Endothelial cell of umbilical vein (primary cell): ENCODE results near the gene TRIM45. TPM values are rescaled to one million over a fixed set of nuclear protein-coding genes. Genes with fewer than 3 reads are reported as not detected.

Experiments used
- BruUV-seq: library from RNA; stranded (reverse); fragments of 400-500 nt; replicated peaks from 2 replicates; lab custom pipeline; 2021; lab: Mats Ljungman, UMichigan
- CTCF ChIA-PET: fragments of 300-600, 350-600 bp; sonication (Branson Sonifier 250); formaldehyde crosslinking; loops from one replicate; lab custom pipeline; 2021; ENCODE audit warnings: antibody characterized with exemption, inconsistent platforms; lab: Charles Lee
- POLR2A ChIA-PET: fragments of 300-600, 350-600 bp; sonication (Branson Sonifier 250); formaldehyde crosslinking; loops from one replicate; lab custom pipeline; 2021; ENCODE audit warnings: antibody characterized with exemption, inconsistent platforms; lab: Charles Lee
- DNase-seq: peaks from one replicate; pipeline ENCODE4 v3.0.0-alpha.2; 2011; ENCODE audit warnings: low read depth, low spot score
- FAIRE-seq: peaks from 2 replicates; lab custom pipeline; 2011; peaks lifted over from hg19 to GRCh38; lab: Jason Lieb, UNC
- H2AFZ ChIP-seq: 2 replicates; pipeline ENCODE4 v1.6.0; 2012; ENCODE audit warnings: low read depth, low read length, control low read depth, inconsistent platforms
- H3K27ac ChIP-seq: 2 replicates; pipeline ENCODE4 v1.5.1; 2011; ENCODE audit warnings: low read depth, mild to moderate bottlenecking, control low read depth, low read length, moderate library complexity; ENCODE audit not compliant: insufficient read depth
- H3K27me3 ChIP-seq, 2 experiments: 2 replicates each; pipeline versions ENCODE4 v1.6.0 to v1.6.1; 2011; ENCODE audit warnings: low read length in 2 of 2, mixed read lengths in 1 of 2; ENCODE audit not compliant: control insufficient read depth in 2 of 2, insufficient read depth in 2 of 2
- H3K36me3 ChIP-seq, 2 experiments: 2 replicates in 1 of 2; 3 replicates in 1 of 2; pipeline ENCODE4 v1.5.1; 2011; ENCODE audit warnings: low read length in 2 of 2, mild to moderate bottlenecking in 1 of 2, moderate library complexity in 1 of 2; ENCODE audit not compliant: control insufficient read depth in 2 of 2, insufficient read depth in 2 of 2; ENCODE audit errors: extremely low read depth in 1 of 2
- H3K4me1 ChIP-seq: 3 replicates; pipeline ENCODE4 v1.5.1; 2011; ENCODE audit warnings: mild to moderate bottlenecking, low read length; ENCODE audit not compliant: control insufficient read depth, insufficient read depth; ENCODE audit errors: extremely low read depth
- H3K4me2 ChIP-seq: 2 replicates; pipeline ENCODE4 v1.6.1; 2011; ENCODE audit warnings: low read length, control low read depth, mixed read lengths; ENCODE audit not compliant: insufficient read depth
- H3K4me3 ChIP-seq, 3 experiments: fragments of 200-600 bp in 1 of 3; sonication (generic), shearing (Covaris generic) in 1 of 3; replicated peaks in 1 of 3; 2 replicates each; pipeline ENCODE4 v1.5.1; 2011 to 2016; ENCODE audit warnings: control low read depth in 3 of 3, low read length in 3 of 3, mild to moderate bottlenecking in 2 of 3, inconsistent platforms in 1 of 3, low read depth in 1 of 3, moderate library complexity in 1 of 3; ENCODE audit not compliant: insufficient read depth in 1 of 3
- H3K79me2 ChIP-seq: 2 replicates; pipeline ENCODE4 v1.6.0; 2012; ENCODE audit warnings: low read length, inconsistent platforms; ENCODE audit not compliant: control insufficient read depth, insufficient read depth
- H3K9ac ChIP-seq: replicated peaks from 2 replicates; pipeline ENCODE3; 2011; ENCODE audit warnings: low read length, control low read depth; ENCODE audit not compliant: insufficient read depth; ENCODE audit errors: extremely low read depth
- H3K9me1 ChIP-seq: replicated peaks from 3 replicates; pipeline ENCODE4 v1.6.0; 2011; ENCODE audit warnings: mild to moderate bottlenecking, low read length; ENCODE audit not compliant: control insufficient read depth, insufficient read depth; ENCODE audit errors: extremely low read depth
- H3K9me3 ChIP-seq: replicated peaks from 2 replicates; pipeline ENCODE4 v1.5.1; 2012; ENCODE audit warnings: low read length, inconsistent platforms; ENCODE audit not compliant: control insufficient read depth, insufficient read depth
- H4K20me1 ChIP-seq: replicated peaks from 2 replicates; pipeline ENCODE3; 2011; ENCODE audit warnings: mild to moderate bottlenecking, low read length; ENCODE audit not compliant: control insufficient read depth, insufficient read depth; ENCODE audit errors: extremely low read depth
- CTCF ChIP-seq, 2 donors: IDR thresholded peaks; 1 replicate in 1 of 2; 2 replicates in 1 of 2; pipeline ENCODE4 v1.5.1; 2011; ENCODE audit warnings: low read length in 2 of 2, mild to moderate bottlenecking in 2 of 2, moderate library complexity in 2 of 2, control low read depth in 1 of 2, inconsistent platforms in 1 of 2, low read depth in 1 of 2; ENCODE audit not compliant: insufficient read depth in 1 of 2; ENCODE audit errors: extremely low read depth in 1 of 2
- EZH2 ChIP-seq: IDR thresholded peaks from 2 replicates; pipeline ENCODE4 v1.6.1; 2012; ENCODE audit warnings: borderline replicate concordance, low read depth, mild to moderate bottlenecking, moderate library complexity, low read length, inconsistent platforms; ENCODE audit not compliant: severe bottlenecking
- FOS ChIP-seq: IDR thresholded peaks from 2 replicates; pipeline ENCODE4 v1.6.1; 2011; ENCODE audit warnings: mild to moderate bottlenecking, low read length, moderate library complexity, borderline replicate concordance; ENCODE audit not compliant: insufficient read depth
- GATA2 ChIP-seq: IDR thresholded peaks from 2 replicates; pipeline ENCODE4 v1.7.0; 2011; ENCODE audit warnings: low read depth, mild to moderate bottlenecking, moderate library complexity, mixed read lengths, low read length; ENCODE audit not compliant: insufficient read length, insufficient read depth
- JUN ChIP-seq: IDR thresholded peaks from 2 replicates; pipeline ENCODE4 v1.6.1; 2011; ENCODE audit warnings: borderline replicate concordance, low read depth; ENCODE audit not compliant: insufficient read length, insufficient read depth
- MAX ChIP-seq: IDR thresholded peaks from 2 replicates; pipeline ENCODE4 v1.6.1; 2011; ENCODE audit not compliant: insufficient read depth, insufficient read length
- MYC ChIP-seq: IDR thresholded peaks from one replicate; pipeline ENCODE4 v1.6.1; 2011; ENCODE audit warnings: mild to moderate bottlenecking, low read depth, low read length
- POLR2A ChIP-seq: IDR thresholded peaks from 2 replicates; pipeline ENCODE4 v1.6.1; 2012; ENCODE audit warnings: low read depth, mild to moderate bottlenecking, control low read depth, low read length
- POLR2AphosphoS5 ChIP-seq: IDR thresholded peaks from 2 replicates; pipeline ENCODE4 v1.6.1; 2012; ENCODE audit warnings: low read depth, mild to moderate bottlenecking, control low read depth, low read length, moderate library complexity; ENCODE audit not compliant: insufficient read depth
- dilution Hi-C: fragments of 300-500 bp; cut with MboI; formaldehyde crosslinking; loops from one replicate; pipeline ENCODE4 v1.15.0; 2019; ENCODE audit warnings: low sequenced_read_pairs; ENCODE audit not compliant: extremely low pct_ligation_motif_present
- intact Hi-C: fragments of 100-400 bp; cut with micrococcal nuclease; formaldehyde crosslinking; loops from one replicate; pipeline ENCODE4 v1.10.0; 2022
- polyA plus RNA-seq, 4 experiments: library from polyadenylated mRNA; depleted of rRNA in 3 of 4; stranded (reverse) in 3 of 4; unstranded in 1 of 4; fragments of >200 nt; gene quantifications; 2 replicates each; pipeline versions ENCODE4 v1.2.1 to v1.2.3, GENCODE V29; 2011 to 2012; ENCODE audit warnings: missing spikeins in 1 of 4
- total RNA-seq: library from RNA; stranded (reverse); gene quantifications from 2 replicates; pipeline ENCODE4 v1.2.3, GENCODE V29; 2021

TRIM45 gene
- total and polyA plus RNA-seq, 2 donors (not counting 3 experiments of a cell fraction or from before 2014, with no cell fraction given), result 2.9 to 3.1 TPM

DNA sequence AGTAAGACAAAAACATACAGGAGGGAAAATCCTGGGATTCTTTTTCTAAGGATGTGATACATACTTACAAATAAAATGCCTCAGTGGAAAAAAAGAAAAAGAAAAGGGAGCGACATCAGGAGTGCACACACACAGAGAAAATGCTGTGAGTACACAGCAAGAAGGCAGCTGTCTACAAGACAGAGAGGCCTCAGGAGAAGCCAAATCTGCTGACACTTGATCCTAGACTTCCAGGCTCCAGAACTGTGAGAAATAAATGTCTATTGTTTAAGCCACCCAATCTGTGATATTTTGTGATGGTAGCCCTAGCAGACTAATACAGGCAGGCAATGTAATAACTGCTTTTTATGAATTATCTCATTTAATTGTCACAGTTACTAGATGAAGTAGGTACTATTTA lies 17.0 kb upstream of the TRIM45 start:
- H3K9ac ChIP-seq, result no peak overlapping the region
- CTCF ChIA-PET, result interaction anchor here (1.4 kb wide), 1 partner anchor 10 kb away, joined by 10 read pairs; no protein-coding TSS in a partner anchor

More for the DNA sequence above, 17.0 kb upstream of the TRIM45 start:
- POLR2A ChIA-PET, result no interaction called here
- H3K4me2 ChIP-seq, result no peak overlapping the region
- no peak overlapping the region for H3K4me3 ChIP-seq
- no peak for DNase-seq
- H3K36me3 ChIP-seq, result no peaks in the 10 kb centered on the region
- no peak overlapping the region for H3K27ac ChIP-seq
- no peaks in the 10 kb centered on the region for H3K9me1 ChIP-seq
- H3K79me2 ChIP-seq, result no peaks in the 10 kb centered on the region
- H3K4me1 ChIP-seq, result no peaks in the 10 kb centered on the region
- H3K9me3 ChIP-seq, result no peaks in the 10 kb centered on the region
- H2AFZ ChIP-seq, result no peak overlapping the region
- H4K20me1 ChIP-seq, result no peaks in the 10 kb centered on the region
- TF ChIP-seq POLR2AphosphoS5 (no peak), CTCF (IDR thresholded peaks at IDR 0.05; ENCODE audit: extremely low read depth in 1 of 2, insufficient read depth in 1 of 2, low read depth in 1 of 2, low read length in 2 of 2) (no peak), MYC (no peak), EZH2 (no peak), JUN (no peak), FOS (no peak), GATA2 (no peak), MAX (no peak), POLR2A (no peak)
- no TSS peak for BruUV-seq
- intact Hi-C loops, result no loop called here
- peaks cover 0 to 3% of the 10 kb centered on the region in 2 experiments for H3K27me3 ChIP-seq
- dilution Hi-C loops, result no loop called here
- no peak for FAIRE-seq
